ENCODE measurements around the gene SEL1L. TPM values are rescaled to one million over a fixed set of nuclear protein-coding genes. Genes with fewer than 3 reads are reported as not detected.

SEL1L gene
- total RNA-seq, 1 donor from 2014 or later: 140 TPM

DNA sequence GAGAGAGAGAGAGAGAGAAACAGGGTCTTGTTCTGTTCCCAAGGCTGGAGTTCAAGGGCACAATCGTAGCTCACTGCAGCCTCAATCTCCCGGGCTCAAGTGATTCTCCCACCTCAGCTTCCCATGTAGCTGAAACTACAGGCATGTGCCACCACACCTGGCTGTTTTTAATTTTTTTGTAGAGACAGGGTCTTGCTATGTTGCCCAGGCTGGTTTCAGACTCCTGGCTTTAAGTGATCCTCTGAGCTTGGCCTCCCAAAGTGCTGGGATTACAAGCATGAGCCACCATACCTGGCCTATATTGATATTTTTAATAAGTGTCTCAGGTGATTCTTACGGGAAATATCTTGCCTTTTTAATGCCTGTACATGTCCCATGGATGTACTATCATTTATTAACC, 82.7 kb downstream of the SEL1L start:
- DNase-seq (ENCODE audit: extremely low spot score, unreplicated experiment): no peak
- peaks cover 4% of the 10 kb centered on the region for H3K4me1 Mint-ChIP-seq (ENCODE audit: unreplicated experiment)
- H3K36me3 Mint-ChIP-seq (ENCODE audit: unreplicated experiment): no peaks in the 10 kb centered on the region
- H3K4me3 Mint-ChIP-seq (ENCODE audit: unreplicated experiment): no peak overlapping the region
- no peak overlapping the region for H3K27ac Mint-ChIP-seq (ENCODE audit: unreplicated experiment)
- peaks cover 39% of the 10 kb centered on the region for H3K27me3 Mint-ChIP-seq (ENCODE audit: unreplicated experiment)
- TF ChIP-seq, protein P1, sequence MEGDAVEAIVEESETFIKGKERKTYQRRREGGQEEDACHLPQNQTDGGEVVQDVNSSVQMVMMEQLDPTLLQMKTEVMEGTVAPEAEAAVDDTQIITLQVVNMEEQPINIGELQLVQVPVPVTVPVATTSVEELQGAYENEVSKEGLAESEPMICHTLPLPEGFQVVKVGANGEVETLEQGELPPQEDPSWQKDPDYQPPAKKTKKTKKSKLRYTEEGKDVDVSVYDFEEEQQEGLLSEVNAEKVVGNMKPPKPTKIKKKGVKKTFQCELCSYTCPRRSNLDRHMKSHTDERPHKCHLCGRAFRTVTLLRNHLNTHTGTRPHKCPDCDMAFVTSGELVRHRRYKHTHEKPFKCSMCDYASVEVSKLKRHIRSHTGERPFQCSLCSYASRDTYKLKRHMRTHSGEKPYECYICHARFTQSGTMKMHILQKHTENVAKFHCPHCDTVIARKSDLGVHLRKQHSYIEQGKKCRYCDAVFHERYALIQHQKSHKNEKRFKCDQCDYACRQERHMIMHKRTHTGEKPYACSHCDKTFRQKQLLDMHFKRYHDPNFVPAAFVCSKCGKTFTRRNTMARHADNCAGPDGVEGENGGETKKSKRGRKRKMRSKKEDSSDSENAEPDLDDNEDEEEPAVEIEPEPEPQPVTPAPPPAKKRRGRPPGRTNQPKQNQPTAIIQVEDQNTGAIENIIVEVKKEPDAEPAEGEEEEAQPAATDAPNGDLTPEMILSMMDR (IDR thresholded peaks at IDR 0.05): no peak
- H3K9me3 Mint-ChIP-seq (ENCODE audit: unreplicated experiment): no peaks in the 10 kb centered on the region

DNA sequence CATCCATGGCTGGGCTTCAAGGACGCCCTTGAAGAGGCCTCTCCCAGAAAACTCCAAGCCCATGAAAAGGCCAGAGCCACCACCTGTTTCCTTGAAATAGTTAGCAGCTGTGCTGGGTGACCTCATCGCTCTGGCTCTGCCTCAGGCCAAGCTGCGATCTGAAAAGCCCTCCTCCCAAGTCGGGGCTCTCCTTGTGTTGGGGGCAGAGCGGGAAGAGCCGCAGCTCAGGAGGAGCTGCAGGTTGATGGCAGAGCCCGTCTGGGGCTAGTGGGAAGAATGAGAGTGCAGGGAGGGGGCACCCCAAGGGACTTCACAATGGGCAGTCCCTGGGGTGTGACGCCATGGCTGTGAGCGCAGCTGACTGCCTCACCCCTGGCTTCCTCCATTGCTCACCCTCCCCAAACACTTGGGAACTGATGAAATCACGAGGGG, 83.5 kb downstream of the SEL1L start:
- Mint-ChIP-seq H3K4me3 (ENCODE audit: unreplicated experiment) (no peak overlapping the region), H3K36me3 (ENCODE audit: unreplicated experiment) (no peaks in the 10 kb centered on the region), H3K27ac (ENCODE audit: unreplicated experiment) (no peak overlapping the region), H3K27me3 (ENCODE audit: unreplicated experiment) (peaks cover 36% of the 10 kb centered on the region), H3K4me1 (ENCODE audit: unreplicated experiment) (peaks cover 4% of the 10 kb centered on the region), H3K9me3 (ENCODE audit: unreplicated experiment) (no peaks in the 10 kb centered on the region)
- DNase-seq (ENCODE audit: extremely low spot score, unreplicated experiment): no peak
- TF ChIP-seq, protein P1 (IDR thresholded peaks at IDR 0.05): no peak

DNA sequence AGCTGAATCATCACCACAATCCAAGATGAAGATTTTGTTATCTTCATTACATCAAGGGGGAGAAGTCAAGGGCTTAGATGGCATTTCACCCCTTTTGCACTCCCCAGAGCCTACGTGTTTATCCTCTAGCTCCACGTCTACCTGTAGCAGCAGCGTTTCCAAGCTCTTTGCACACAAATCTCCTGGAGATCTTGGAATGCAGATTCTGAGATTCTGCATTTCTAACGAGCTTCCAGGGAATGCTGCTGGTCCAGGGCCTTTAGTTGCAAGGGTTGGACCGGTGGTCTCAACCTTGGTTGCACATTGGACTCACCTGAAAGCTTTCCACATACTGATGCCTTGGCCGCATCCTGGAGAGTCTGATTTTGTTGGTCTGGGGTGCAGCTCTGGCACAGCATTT, 84.1 kb downstream of the SEL1L start:
- H3K36me3 Mint-ChIP-seq (ENCODE audit: unreplicated experiment): no peaks in the 10 kb centered on the region
- peaks cover 34% of the 10 kb centered on the region for H3K27me3 Mint-ChIP-seq (ENCODE audit: unreplicated experiment)
- H3K27ac Mint-ChIP-seq (ENCODE audit: unreplicated experiment): no peak overlapping the region
- no peak overlapping the region for H3K4me3 Mint-ChIP-seq (ENCODE audit: unreplicated experiment)
- no peak for DNase-seq (ENCODE audit: extremely low spot score, unreplicated experiment)
- peaks cover 4% of the 10 kb centered on the region for H3K4me1 Mint-ChIP-seq (ENCODE audit: unreplicated experiment)
- H3K9me3 Mint-ChIP-seq (ENCODE audit: unreplicated experiment): no peaks in the 10 kb centered on the region
- TF ChIP-seq, protein P1 (IDR thresholded peaks at IDR 0.05): no peak

DNA sequence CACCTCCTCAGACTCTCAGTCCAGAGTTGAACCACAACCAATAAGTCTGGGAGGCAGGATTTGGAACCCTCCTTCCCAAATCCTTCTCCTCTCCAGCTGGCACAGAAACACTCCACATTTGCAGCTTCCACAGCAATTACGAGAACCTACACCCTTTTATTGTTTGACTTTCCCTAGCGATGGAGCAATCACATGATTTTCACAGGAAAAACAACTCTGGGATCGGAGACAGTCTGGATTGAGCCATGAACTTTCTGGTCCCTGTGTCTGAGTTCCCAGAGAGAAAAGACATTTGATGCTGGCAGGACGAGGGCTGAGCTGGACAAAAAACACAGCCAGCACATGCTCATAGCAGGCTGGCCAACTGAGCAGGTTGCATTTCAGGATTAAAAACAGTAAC, 84.5 kb downstream of the SEL1L start:
- Mint-ChIP-seq H3K4me3 (ENCODE audit: unreplicated experiment) (no peak overlapping the region), H3K4me1 (ENCODE audit: unreplicated experiment) (peaks cover 4% of the 10 kb centered on the region), H3K27ac (ENCODE audit: unreplicated experiment) (no peak overlapping the region), H3K9me3 (ENCODE audit: unreplicated experiment) (peaks cover 3% of the 10 kb centered on the region), H3K27me3 (ENCODE audit: unreplicated experiment) (peaks cover 32% of the 10 kb centered on the region), H3K36me3 (ENCODE audit: unreplicated experiment) (no peaks in the 10 kb centered on the region)
- DNase-seq (ENCODE audit: extremely low spot score, unreplicated experiment): no peak
- TF ChIP-seq, protein P1 (IDR thresholded peaks at IDR 0.05): no peak

DNA sequence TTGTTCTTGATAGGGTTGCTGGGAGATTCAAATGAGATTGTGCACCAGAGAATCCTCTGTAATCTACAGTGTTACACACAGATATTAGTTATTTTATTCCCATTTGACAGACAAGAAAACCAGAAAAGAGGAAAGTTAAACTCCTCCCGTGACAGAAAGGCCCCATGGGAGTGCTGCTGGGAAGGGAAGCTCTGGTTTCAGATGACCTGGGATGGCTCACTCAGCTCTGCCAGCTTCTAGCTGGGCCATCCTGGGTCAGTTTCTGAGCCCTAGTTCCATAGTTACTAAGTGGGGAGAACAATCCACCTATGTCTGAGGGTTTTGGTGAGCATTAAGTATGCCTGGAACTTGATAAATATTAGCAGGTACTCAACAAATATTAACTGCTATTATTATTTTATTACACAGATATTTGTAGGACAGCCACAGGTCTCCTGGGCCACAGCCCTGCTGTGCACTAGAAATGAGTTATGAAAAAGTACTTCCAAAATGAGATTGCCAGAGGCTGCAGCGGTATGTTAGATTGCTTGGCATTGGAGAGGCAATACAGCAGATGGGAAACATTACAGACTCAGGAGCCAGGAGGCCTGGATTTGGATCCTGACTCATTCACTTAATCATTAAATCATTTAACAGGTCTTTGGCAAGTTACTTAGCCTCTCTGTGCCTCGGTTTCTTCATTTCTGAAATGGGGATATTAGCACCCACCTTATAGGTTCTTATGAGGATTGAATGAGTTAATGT, 86.5 kb downstream of the SEL1L start:
- H3K4me3 Mint-ChIP-seq (ENCODE audit: unreplicated experiment): no peak overlapping the region
- H3K27me3 Mint-ChIP-seq (ENCODE audit: unreplicated experiment): peaks cover 43% of the 10 kb centered on the region
- H3K9me3 Mint-ChIP-seq (ENCODE audit: unreplicated experiment): peaks cover 6% of the 10 kb centered on the region
- TF ChIP-seq, protein P1 (IDR thresholded peaks at IDR 0.05): no peak
- H3K36me3 Mint-ChIP-seq (ENCODE audit: unreplicated experiment): no peaks in the 10 kb centered on the region
- no peak for DNase-seq (ENCODE audit: extremely low spot score, unreplicated experiment)
- no peaks in the 10 kb centered on the region for H3K4me1 Mint-ChIP-seq (ENCODE audit: unreplicated experiment)
- no peak overlapping the region for H3K27ac Mint-ChIP-seq (ENCODE audit: unreplicated experiment)
